ENCODE data around the gene DNAL1. TPM values are rescaled to one million over a fixed set of nuclear protein-coding genes. Genes with fewer than 3 reads are reported as not detected.

DNAL1 gene
- polyA plus RNA-seq, 1 of the 3 experiments (the other 2 are of a cell fraction) = 2.6 TPM

DNA sequence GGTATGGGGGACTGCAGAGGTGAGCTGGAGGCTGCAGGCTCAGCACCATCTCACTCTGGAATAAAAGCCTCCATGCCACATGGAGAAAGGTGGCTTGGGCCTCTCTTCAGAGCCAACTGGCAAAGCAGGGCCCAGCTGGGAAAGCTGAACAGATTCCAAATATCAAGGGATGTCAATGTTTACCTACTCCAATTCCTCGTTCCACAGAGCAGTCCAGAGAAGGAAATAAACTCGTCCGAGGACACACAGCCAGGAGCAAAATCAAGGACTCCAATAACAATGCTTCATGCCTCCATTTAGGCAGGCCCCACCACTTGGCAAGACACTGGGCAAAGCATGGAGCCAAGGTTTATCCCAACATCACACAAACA is 105.7 kb downstream of the DNAL1 start:
- no peak overlapping the region for H2AFZ ChIP-seq (ENCODE audit: low read depth)
- peaks cover 96% of the 10 kb centered on the region for H4K20me1 ChIP-seq (ENCODE audit: insufficient read depth)
- peaks cover 97% of the 10 kb centered on the region for H3K79me2 ChIP-seq (ENCODE audit: insufficient read depth)
- H3K36me3 ChIP-seq (replicated peaks in 1 of 2; ENCODE audit: control insufficient read depth in 1 of 2, insufficient read depth in 2 of 2, low read length in 1 of 2) = no peaks in the 10 kb centered on the region
- no peak for DNase-seq
- no peaks in the 10 kb centered on the region for H3K9me3 ChIP-seq
- ChIA-PET CTCF (interaction anchor here (1.5 to 2.7 kb wide), 3 partner anchors 8 to 32 kb away, joined by 3 to 13 read pairs (median 6); no protein-coding TSS in a partner anchor), POLR2A (no interaction called here)
- no peaks in the 10 kb centered on the region for H3F3A ChIP-seq (replicated peaks; ENCODE audit: insufficient read depth)
- H3K27me3 ChIP-seq (ENCODE audit: insufficient read depth) = no peaks in the 10 kb centered on the region
- TF ChIP-seq CHD2 (IDR thresholded peaks at IDR 0.05; ENCODE audit: low read length, partially characterized antibody) (no peak), ELF1 (IDR thresholded peaks at IDR 0.05) (no peak)
- TF ChIP-seq, protein P1, sequence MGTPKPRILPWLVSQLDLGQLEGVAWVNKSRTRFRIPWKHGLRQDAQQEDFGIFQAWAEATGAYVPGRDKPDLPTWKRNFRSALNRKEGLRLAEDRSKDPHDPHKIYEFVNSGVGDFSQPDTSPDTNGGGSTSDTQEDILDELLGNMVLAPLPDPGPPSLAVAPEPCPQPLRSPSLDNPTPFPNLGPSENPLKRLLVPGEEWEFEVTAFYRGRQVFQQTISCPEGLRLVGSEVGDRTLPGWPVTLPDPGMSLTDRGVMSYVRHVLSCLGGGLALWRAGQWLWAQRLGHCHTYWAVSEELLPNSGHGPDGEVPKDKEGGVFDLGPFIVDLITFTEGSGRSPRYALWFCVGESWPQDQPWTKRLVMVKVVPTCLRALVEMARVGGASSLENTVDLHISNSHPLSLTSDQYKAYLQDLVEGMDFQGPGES (IDR thresholded peaks at IDR 0.05; ENCODE audit: low read depth, low read length) = no peak
- TF ChIP-seq, protein P2, sequence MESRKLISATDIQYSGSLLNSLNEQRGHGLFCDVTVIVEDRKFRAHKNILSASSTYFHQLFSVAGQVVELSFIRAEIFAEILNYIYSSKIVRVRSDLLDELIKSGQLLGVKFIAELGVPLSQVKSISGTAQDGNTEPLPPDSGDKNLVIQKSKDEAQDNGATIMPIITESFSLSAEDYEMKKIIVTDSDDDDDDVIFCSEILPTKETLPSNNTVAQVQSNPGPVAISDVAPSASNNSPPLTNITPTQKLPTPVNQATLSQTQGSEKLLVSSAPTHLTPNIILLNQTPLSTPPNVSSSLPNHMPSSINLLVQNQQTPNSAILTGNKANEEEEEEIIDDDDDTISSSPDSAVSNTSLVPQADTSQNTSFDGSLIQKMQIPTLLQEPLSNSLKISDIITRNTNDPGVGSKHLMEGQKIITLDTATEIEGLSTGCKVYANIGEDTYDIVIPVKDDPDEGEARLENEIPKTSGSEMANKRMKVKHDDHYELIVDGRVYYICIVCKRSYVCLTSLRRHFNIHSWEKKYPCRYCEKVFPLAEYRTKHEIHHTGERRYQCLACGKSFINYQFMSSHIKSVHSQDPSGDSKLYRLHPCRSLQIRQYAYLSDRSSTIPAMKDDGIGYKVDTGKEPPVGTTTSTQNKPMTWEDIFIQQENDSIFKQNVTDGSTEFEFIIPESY (IDR thresholded peaks at IDR 0.05; ENCODE audit: borderline replicate concordance, low read depth) = no peak
- peaks cover 43 to 67% of the 10 kb centered on the region in 2 experiments; a peak in 3 of 4 replicates for H3K4me1 ChIP-seq (ENCODE audit: control insufficient read depth in 1 of 2, insufficient read depth in 2 of 2, low read depth in 1 of 2, low read length in 1 of 2)
- no peak overlapping the region for H3K4me3 ChIP-seq (ENCODE audit: low read depth in 2 of 2, low read length in 1 of 2)
- H3K9me2 ChIP-seq = no peaks in the 10 kb centered on the region
- no peak overlapping the region for H3K4me2 ChIP-seq
- no peak overlapping the region for H3K9ac ChIP-seq
- no peak overlapping the region for H3K27ac ChIP-seq (ENCODE audit: low read depth in 2 of 2, low read length in 1 of 2)
- WGBS (ENCODE audit: low lambda C conversion rate) = 86% methylated on average over 1 of the region's 3 CpGs

DNA sequence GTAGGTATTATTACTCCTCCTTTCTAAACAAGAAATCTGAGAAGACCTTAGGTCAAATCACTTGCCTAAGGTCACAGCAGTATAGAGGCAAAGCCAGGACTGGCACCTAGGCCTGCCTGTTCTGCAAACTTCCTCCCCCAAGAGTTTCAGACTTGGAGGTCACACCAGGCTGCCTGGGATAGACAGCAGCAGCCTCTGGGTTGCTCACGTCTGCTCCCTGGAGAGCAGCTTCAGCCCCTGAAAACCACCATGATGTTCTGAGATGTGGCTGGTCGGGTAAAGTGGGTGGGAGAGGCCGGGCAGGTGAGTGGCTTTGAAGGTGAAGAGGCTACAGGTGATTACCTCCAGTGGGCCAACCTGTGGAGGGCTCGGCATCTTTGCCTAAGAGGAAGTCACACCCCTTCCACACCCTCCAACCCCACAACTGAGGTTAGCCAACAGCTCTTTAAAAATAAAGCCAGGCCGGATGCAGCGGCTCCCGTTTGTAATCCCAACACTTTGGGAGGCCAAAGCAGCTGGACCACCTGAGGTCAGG is 106.4 kb downstream of the DNAL1 start:
- Histone ChIP-seq H3K4me3 (ENCODE audit: low read depth in 2 of 2, low read length in 1 of 2) (no peak overlapping the region), H3K36me3 (replicated peaks in 1 of 2; ENCODE audit: control insufficient read depth in 1 of 2, insufficient read depth in 2 of 2, low read length in 1 of 2) (no peaks in the 10 kb centered on the region), H2AFZ (ENCODE audit: low read depth) (no peak overlapping the region), H3K9me3 (no peaks in the 10 kb centered on the region), H3K4me1 (ENCODE audit: control insufficient read depth in 1 of 2, insufficient read depth in 2 of 2, low read depth in 1 of 2, low read length in 1 of 2) (peaks cover 42 to 67% of the 10 kb centered on the region in 2 experiments), H3F3A (replicated peaks; ENCODE audit: insufficient read depth) (peaks cover under 1% of the 10 kb centered on the region), H4K20me1 (ENCODE audit: insufficient read depth) (peaks cover 96% of the 10 kb centered on the region), H3K4me2 (no peak overlapping the region), H3K9me2 (no peaks in the 10 kb centered on the region), H3K27ac (ENCODE audit: low read depth in 2 of 2, low read length in 1 of 2) (no peak overlapping the region), H3K79me2 (ENCODE audit: insufficient read depth) (peaks cover 97% of the 10 kb centered on the region), H3K27me3 (ENCODE audit: insufficient read depth) (no peaks in the 10 kb centered on the region), H3K9ac (no peak overlapping the region)
- whole genome bisulfite sequencing (ENCODE audit: low lambda C conversion rate) = 98% methylated on average over 6 of the region's 7 CpGs
- ChIA-PET CTCF (interaction anchor here (3.1 to 9.6 kb wide), 2 partner anchors 21 to 74 kb away, joined by 14 to 95 read pairs; no protein-coding TSS in a partner anchor), POLR2A (no interaction called here)
- DNase-seq = no peak
- TF ChIP-seq, protein P3, sequence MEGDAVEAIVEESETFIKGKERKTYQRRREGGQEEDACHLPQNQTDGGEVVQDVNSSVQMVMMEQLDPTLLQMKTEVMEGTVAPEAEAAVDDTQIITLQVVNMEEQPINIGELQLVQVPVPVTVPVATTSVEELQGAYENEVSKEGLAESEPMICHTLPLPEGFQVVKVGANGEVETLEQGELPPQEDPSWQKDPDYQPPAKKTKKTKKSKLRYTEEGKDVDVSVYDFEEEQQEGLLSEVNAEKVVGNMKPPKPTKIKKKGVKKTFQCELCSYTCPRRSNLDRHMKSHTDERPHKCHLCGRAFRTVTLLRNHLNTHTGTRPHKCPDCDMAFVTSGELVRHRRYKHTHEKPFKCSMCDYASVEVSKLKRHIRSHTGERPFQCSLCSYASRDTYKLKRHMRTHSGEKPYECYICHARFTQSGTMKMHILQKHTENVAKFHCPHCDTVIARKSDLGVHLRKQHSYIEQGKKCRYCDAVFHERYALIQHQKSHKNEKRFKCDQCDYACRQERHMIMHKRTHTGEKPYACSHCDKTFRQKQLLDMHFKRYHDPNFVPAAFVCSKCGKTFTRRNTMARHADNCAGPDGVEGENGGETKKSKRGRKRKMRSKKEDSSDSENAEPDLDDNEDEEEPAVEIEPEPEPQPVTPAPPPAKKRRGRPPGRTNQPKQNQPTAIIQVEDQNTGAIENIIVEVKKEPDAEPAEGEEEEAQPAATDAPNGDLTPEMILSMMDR (IDR thresholded peaks at IDR 0.05) = no peak
- TF ChIP-seq FOXM1 (IDR thresholded peaks at IDR 0.05; ENCODE audit: low read depth) (no peak), SMC3 (IDR thresholded peaks at IDR 0.05; ENCODE audit: low read depth, low read length) (no peak), RFX5 (IDR thresholded peaks at IDR 0.05; ENCODE audit: low read length) (no peak), TEAD4 (IDR thresholded peaks at IDR 0.05; ENCODE audit: borderline replicate concordance, insufficient read depth) (no peak), NRF1 (IDR thresholded peaks at IDR 0.05; ENCODE audit: low read depth, low read length) (no peak), NFIC (IDR thresholded peaks at IDR 0.05; ENCODE audit: borderline replicate concordance) (no peak), CHD2 (IDR thresholded peaks at IDR 0.05; ENCODE audit: low read length, partially characterized antibody) (no peak), EP300 (IDR thresholded peaks at IDR 0.05; ENCODE audit: borderline replicate concordance in 1 of 2, low read depth in 1 of 2, low read length in 1 of 2) (no peak), JUND (IDR thresholded peaks at IDR 0.05) (no peak), TAF1 (IDR thresholded peaks at IDR 0.05; ENCODE audit: borderline replicate concordance, low read depth, low read length) (no peak), RCOR1 (IDR thresholded peaks at IDR 0.05; ENCODE audit: low read length) (no peak)
- TF ChIP-seq, protein P4, sequence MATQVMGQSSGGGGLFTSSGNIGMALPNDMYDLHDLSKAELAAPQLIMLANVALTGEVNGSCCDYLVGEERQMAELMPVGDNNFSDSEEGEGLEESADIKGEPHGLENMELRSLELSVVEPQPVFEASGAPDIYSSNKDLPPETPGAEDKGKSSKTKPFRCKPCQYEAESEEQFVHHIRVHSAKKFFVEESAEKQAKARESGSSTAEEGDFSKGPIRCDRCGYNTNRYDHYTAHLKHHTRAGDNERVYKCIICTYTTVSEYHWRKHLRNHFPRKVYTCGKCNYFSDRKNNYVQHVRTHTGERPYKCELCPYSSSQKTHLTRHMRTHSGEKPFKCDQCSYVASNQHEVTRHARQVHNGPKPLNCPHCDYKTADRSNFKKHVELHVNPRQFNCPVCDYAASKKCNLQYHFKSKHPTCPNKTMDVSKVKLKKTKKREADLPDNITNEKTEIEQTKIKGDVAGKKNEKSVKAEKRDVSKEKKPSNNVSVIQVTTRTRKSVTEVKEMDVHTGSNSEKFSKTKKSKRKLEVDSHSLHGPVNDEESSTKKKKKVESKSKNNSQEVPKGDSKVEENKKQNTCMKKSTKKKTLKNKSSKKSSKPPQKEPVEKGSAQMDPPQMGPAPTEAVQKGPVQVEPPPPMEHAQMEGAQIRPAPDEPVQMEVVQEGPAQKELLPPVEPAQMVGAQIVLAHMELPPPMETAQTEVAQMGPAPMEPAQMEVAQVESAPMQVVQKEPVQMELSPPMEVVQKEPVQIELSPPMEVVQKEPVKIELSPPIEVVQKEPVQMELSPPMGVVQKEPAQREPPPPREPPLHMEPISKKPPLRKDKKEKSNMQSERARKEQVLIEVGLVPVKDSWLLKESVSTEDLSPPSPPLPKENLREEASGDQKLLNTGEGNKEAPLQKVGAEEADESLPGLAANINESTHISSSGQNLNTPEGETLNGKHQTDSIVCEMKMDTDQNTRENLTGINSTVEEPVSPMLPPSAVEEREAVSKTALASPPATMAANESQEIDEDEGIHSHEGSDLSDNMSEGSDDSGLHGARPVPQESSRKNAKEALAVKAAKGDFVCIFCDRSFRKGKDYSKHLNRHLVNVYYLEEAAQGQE (IDR thresholded peaks at IDR 0.05; ENCODE audit: low read depth, low read length) = no peak
- TF ChIP-seq, protein P5, sequence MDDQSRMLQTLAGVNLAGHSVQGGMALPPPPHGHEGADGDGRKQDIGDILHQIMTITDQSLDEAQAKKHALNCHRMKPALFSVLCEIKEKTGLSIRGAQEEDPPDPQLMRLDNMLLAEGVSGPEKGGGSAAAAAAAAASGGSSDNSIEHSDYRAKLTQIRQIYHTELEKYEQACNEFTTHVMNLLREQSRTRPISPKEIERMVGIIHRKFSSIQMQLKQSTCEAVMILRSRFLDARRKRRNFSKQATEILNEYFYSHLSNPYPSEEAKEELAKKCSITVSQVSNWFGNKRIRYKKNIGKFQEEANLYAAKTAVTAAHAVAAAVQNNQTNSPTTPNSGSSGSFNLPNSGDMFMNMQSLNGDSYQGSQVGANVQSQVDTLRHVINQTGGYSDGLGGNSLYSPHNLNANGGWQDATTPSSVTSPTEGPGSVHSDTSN (IDR thresholded peaks at IDR 0.05) = no peak
- TF ChIP-seq, protein P6, sequence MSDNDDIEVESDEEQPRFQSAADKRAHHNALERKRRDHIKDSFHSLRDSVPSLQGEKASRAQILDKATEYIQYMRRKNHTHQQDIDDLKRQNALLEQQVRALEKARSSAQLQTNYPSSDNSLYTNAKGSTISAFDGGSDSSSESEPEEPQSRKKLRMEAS (IDR thresholded peaks at IDR 0.05; ENCODE audit: low read depth) = no peak
